HepG2 (cell line): ENCODE data around the gene DPT. TPM values are rescaled to one million over a fixed set of nuclear protein-coding genes. Genes with fewer than 3 reads are reported as not detected.

ENCODE experiments used
- ATAC-seq: fragments of 200-7000 bp; cut with Tn5 transposase; 3 replicates; pipeline ENCODE4 v1.9.1; 2020; ENCODE audit warnings: mild to moderate bottlenecking, moderate library complexity
- BruUV-seq: library from RNA; stranded (reverse); fragments of 400-500 nt; replicated peaks from 2 replicates; lab custom pipeline; 2021; lab: Mats Ljungman, UMichigan
- CTCF ChIA-PET: fragments of 300-600 bp; formaldehyde crosslinking; extraction: SDS; loops from one replicate; lab custom pipeline; 2021; ENCODE audit warnings: low total read pairs, inconsistent platforms, low intra/inter-chr PET ratio; lab: Yijun Ruan, JAX
- POLR2A ChIA-PET: fragments of 350-600 bp; sonication (Branson Sonifier 250); formaldehyde crosslinking; loops from one replicate; lab custom pipeline; 2020; ENCODE audit warnings: antibody characterized with exemption, inconsistent platforms; lab: Yijun Ruan, JAX
- DNase-seq: peaks from one replicate; pipeline ENCODE4 v3.0.0-alpha.2; 2015; ENCODE audit warnings: low spot score
- FAIRE-seq: peaks from 3 replicates; lab custom pipeline; 2011; peaks lifted over from hg19 to GRCh38; lab: Jason Lieb, UNC
- H2AFZ ChIP-seq: one replicate; pipeline ENCODE4 v1.6.1; 2011; ENCODE audit warnings: low read length, inconsistent platforms
- H3K27ac ChIP-seq: fragments of 300-600 bp; 3 replicates; pipeline ENCODE4 v1.8.0; 2011; ENCODE audit warnings: mixed run types, mild to moderate bottlenecking, mixed read lengths, low read length, inconsistent platforms; ENCODE audit not compliant: insufficient read depth; ENCODE audit errors: extremely low read length
- H3K27me3 ChIP-seq, 2 experiments: fragments of 200-600 bp in 1 of 2; 2 replicates in 1 of 2; 3 replicates in 1 of 2; pipeline versions ENCODE4 v1.6.0 to v1.8.0; 2011; ENCODE audit warnings: low read length in 2 of 2, mild to moderate bottlenecking in 2 of 2, moderate library complexity in 2 of 2, inconsistent platforms in 1 of 2; ENCODE audit not compliant: insufficient read depth in 2 of 2, control insufficient read depth in 1 of 2
- H3K36me3 ChIP-seq, 2 experiments: fragments of 200-600 bp in 1 of 2; replicated peaks in 1 of 2; 2 replicates in 1 of 2; 3 replicates in 1 of 2; pipeline versions ENCODE4 v1.5.1 to v1.8.0; 2011; ENCODE audit warnings: low read length in 2 of 2, inconsistent platforms in 1 of 2; ENCODE audit not compliant: insufficient read depth in 2 of 2, control insufficient read depth in 1 of 2
- H3K4me1 ChIP-seq: 2 replicates; pipeline ENCODE4 v1.5.1; 2012; ENCODE audit warnings: low read length, inconsistent platforms; ENCODE audit not compliant: insufficient read depth
- H3K4me2 ChIP-seq: 2 replicates; pipeline ENCODE4 v1.6.0; 2011; ENCODE audit warnings: low read depth, low read length, inconsistent platforms
- H3K4me3 ChIP-seq, 3 experiments: fragments of 200-600 bp in 1 of 3; sonication (generic), shearing (Covaris generic) in 1 of 3; replicated peaks in 1 of 3; 2 replicates each; pipeline ENCODE4 v1.5.1; 2011 to 2016; ENCODE audit warnings: low read length in 3 of 3, inconsistent platforms in 2 of 3, low read depth in 2 of 3, mild to moderate bottlenecking in 2 of 3, control low read depth in 1 of 3, mixed read lengths in 1 of 3; ENCODE audit not compliant: insufficient read depth in 1 of 3
- H3K79me2 ChIP-seq: one replicate; pipeline ENCODE4 v1.6.1; 2011; ENCODE audit warnings: low read length, inconsistent platforms; ENCODE audit not compliant: insufficient read depth
- H3K9ac ChIP-seq: 2 replicates; pipeline ENCODE4 v1.6.0; 2011; ENCODE audit warnings: mild to moderate bottlenecking, low read depth, low read length, inconsistent platforms; ENCODE audit not compliant: insufficient read depth
- H3K9me3 ChIP-seq: 2 replicates; pipeline ENCODE4 v1.5.1; 2012; ENCODE audit warnings: mild to moderate bottlenecking, low read length
- H4K20me1 ChIP-seq: 2 replicates; pipeline ENCODE4 v1.6.0; 2011; ENCODE audit warnings: inconsistent platforms, mild to moderate bottlenecking, low read length, moderate library complexity; ENCODE audit not compliant: insufficient read depth
- ARNT2 ChIP-seq: sonication (generic); formaldehyde crosslinking; IDR thresholded peaks from 2 replicates; pipeline ENCODE4 v1.8.0; 2022; ENCODE audit warnings: mild to moderate bottlenecking, low read depth, missing genetic modification reagents, moderate library complexity
- BCL6 ChIP-seq: IDR thresholded peaks from 2 replicates; pipeline ENCODE4 v1.6.1; 2016; ENCODE audit warnings: missing genetic modification reagents, missing compliant biosample characterization
- ESRRA ChIP-seq: sonication (generic); formaldehyde crosslinking; IDR thresholded peaks from 2 replicates; pipeline ENCODE4 v1.5.1; 2020; ENCODE audit warnings: mild to moderate bottlenecking, low read depth, missing genetic modification reagents
- FOXO1 ChIP-seq: sonication (generic); formaldehyde crosslinking; IDR thresholded peaks from 2 replicates; pipeline ENCODE4 v1.4.0; 2020; ENCODE audit warnings: missing genetic modification reagents
- FOXP1 ChIP-seq, 2 experiments: fragments of 450-650 bp in 1 of 2; IDR thresholded peaks; 2 replicates each; pipeline ENCODE4 v1.6.1; 2017 to 2018; ENCODE audit warnings: antibody characterized with exemption in 1 of 2
- HMGXB4 ChIP-seq, 2 experiments: sonication (generic) in 1 of 2; formaldehyde crosslinking in 1 of 2; IDR thresholded peaks; 2 replicates each; pipeline versions ENCODE4 v1.4.0 to v1.6.1; 2018 to 2020; ENCODE audit warnings: missing genetic modification reagents in 2 of 2, borderline replicate concordance in 1 of 2, low read depth in 1 of 2, mild to moderate bottlenecking in 1 of 2, missing biosample characterization in 1 of 2
- HNF4A ChIP-seq: sonication (generic); formaldehyde crosslinking; IDR thresholded peaks from 2 replicates; pipeline ENCODE4 v1.4.0; 2020; ENCODE audit warnings: missing genetic modification reagents
- IRF2 ChIP-seq: IDR thresholded peaks from 2 replicates; pipeline ENCODE4 v1.6.1; 2018; ENCODE audit warnings: missing genetic modification reagents, missing compliant biosample characterization
- MED1 ChIP-seq: sonication (generic); formaldehyde crosslinking; IDR thresholded peaks from 2 replicates; pipeline ENCODE4 v1.4.0; 2020; ENCODE audit warnings: missing genetic modification reagents
- PHF21A ChIP-seq: sonication (generic); formaldehyde crosslinking; IDR thresholded peaks from 2 replicates; pipeline ENCODE4 v1.5.0; 2020; ENCODE audit warnings: mild to moderate bottlenecking, missing genetic modification reagents
- POGZ ChIP-seq: sonication (generic); formaldehyde crosslinking; IDR thresholded peaks from 2 replicates; pipeline ENCODE4 v1.4.0; 2020; ENCODE audit warnings: mild to moderate bottlenecking, missing genetic modification reagents
- POLR2A ChIP-seq, 2 experiments: IDR thresholded peaks; 2 replicates each; pipeline ENCODE4 v1.6.1; 2011; ENCODE audit warnings: low read depth in 2 of 2, low read length in 2 of 2, mild to moderate bottlenecking in 1 of 2, moderate library complexity in 1 of 2; ENCODE audit not compliant: insufficient read depth in 1 of 2
- RARA ChIP-seq: IDR thresholded peaks from 2 replicates; pipeline ENCODE4 v1.6.1; 2016; ENCODE audit warnings: missing genetic modification reagents, missing compliant biosample characterization
- SAP130 ChIP-seq: IDR thresholded peaks from 2 replicates; pipeline ENCODE4 v1.6.1; 2016; ENCODE audit warnings: low read depth
- SNAPC4 ChIP-seq: sonication (generic); formaldehyde crosslinking; IDR thresholded peaks from 2 replicates; pipeline ENCODE4 v1.4.0; 2020; ENCODE audit warnings: mild to moderate bottlenecking, missing genetic modification reagents
- TOPORS ChIP-seq: sonication (generic); formaldehyde crosslinking; IDR thresholded peaks from 2 replicates; pipeline ENCODE4 v1.8.0; 2023; ENCODE audit warnings: mild to moderate bottlenecking, missing genetic modification reagents
- ZNF30 ChIP-seq: sonication (generic); formaldehyde crosslinking; IDR thresholded peaks from 2 replicates; pipeline ENCODE4 v1.5.0; 2020; ENCODE audit warnings: mild to moderate bottlenecking, missing genetic modification reagents
- ZSCAN20 ChIP-seq: sonication (generic); formaldehyde crosslinking; IDR thresholded peaks from 2 replicates; pipeline ENCODE4 v1.4.0; 2020; ENCODE audit warnings: missing genetic modification reagents, mild to moderate bottlenecking, borderline replicate concordance
- WGBS: methylation state at CpG from one replicate; pipeline ENCODE4 v1.1.6; 2017; ENCODE audit warnings: low lambda C conversion rate; 5-methylcytosine and 5-hydroxymethylcytosine counted together
- in situ Hi-C: cut with HindIII; loops from 2 replicates; pipeline ENCODE4 v1.10.0; 2017; ENCODE audit warnings: low pct_unique_long_range_greater_than_20kb; ENCODE audit not compliant: extremely low pct_ligation_motif_present
- intact Hi-C: fragments of 100-400 bp; cut with micrococcal nuclease; formaldehyde crosslinking; loops from one replicate; pipeline ENCODE4 v1.10.0; 2022; ENCODE audit not compliant: unreplicated experiment
- polyA plus RNA-seq, 8 experiments: library from polyadenylated mRNA; depleted of rRNA in 3 of 8; stranded (reverse) in 7 of 8; unstranded in 1 of 8; fragments of >200 nt; fragmentation: Illumina TruSeq in 4 of 8; extraction: Trizol in 4 of 8; gene quantifications; 2 replicates each; pipeline versions ENCODE4 v1.2.1 to v1.2.3, GENCODE V29; 2011 to 2016; ENCODE audit warnings: low read depth in 4 of 8, missing spikeins in 1 of 8, mixed read lengths in 1 of 8; ENCODE audit not compliant: insufficient read depth in 1 of 8
- total RNA-seq, 5 experiments: library from RNA; depleted of rRNA; stranded (reverse); fragments of >200 nt; fragmentation: Illumina TruSeq; extraction: Trizol; gene quantifications; 2 replicates each; pipeline ENCODE4 v1.2.3, GENCODE V29; 2016; ENCODE audit warnings: low read depth in 1 of 5

DPT gene
- total and polyA plus RNA-seq, 2 of the 13 experiments (the other 11 are each of a cell fraction or from before 2014, with no cell fraction given): 0.04 TPM; not detected in 1

- TF ChIP-seq SNAPC4: no peak
- no peak for TF ChIP-seq IRF2
- TF ChIP-seq PHF21A (CRISPR knock-in tag): no peak
- no peak for TF ChIP-seq ARNT2
- no peak for TF ChIP-seq POLR2A (IDR thresholded peaks at IDR 0.05; ENCODE audit: insufficient read depth in 1 of 2, low read depth in 2 of 2, low read length in 2 of 2)
Observed at GRCh38 chr1:168774241-168774640, 45.2 kb upstream of the DPT start (continued).

- Histone ChIP-seq H2AFZ (no peak overlapping the region), H3K4me3 (no peak overlapping the region; a peak in 1 of 6 replicates), H3K9ac (no peak overlapping the region), H3K9me3 (no peaks in the 10 kb centered on the region), H3K27ac (no peak overlapping the region), H4K20me1 (no peaks in the 10 kb centered on the region), H3K27me3 (no peaks in the 10 kb centered on the region; a peak in 1 of 5 replicates), H3K79me2 (no peaks in the 10 kb centered on the region), H3K4me1 (peaks cover 41% of the 10 kb centered on the region), H3K36me3 (no peaks in the 10 kb centered on the region), H3K4me2 (peak overlapping the region; percentile 32; the same call in 1 of the 2 replicates)
- 17% methylated on average over 2 of the region's 2 CpGs for WGBS
- in situ Hi-C loops: no loop called here
- ChIA-PET CTCF (no interaction called here), POLR2A (no interaction called here)
- ATAC-seq (no peak), FAIRE-seq (no peak), DNase-seq (no peak)
- intact Hi-C loops: no loop called here
- no TSS peak for BruUV-seq
- 0 out of 2 replicates have a peak, but pooled peaks have one; percentile 18 for TF ChIP-seq SAP130 (CRISPR knock-in tag)
- no peak for TF ChIP-seq ESRRA
- peak; percentile 27; the same call in 1 of the 2 replicates for TF ChIP-seq FOXO1 (CRISPR knock-in tag)
- no peak for TF ChIP-seq HMGXB4 (CRISPR knock-in tag; IDR thresholded peaks at IDR 0.05; ENCODE audit: borderline replicate concordance in 1 of 2, low read depth in 1 of 2)
- peak; percentile 38; the same call in 1 of the 2 replicates for TF ChIP-seq HNF4A (CRISPR knock-in tag)
- peak; percentile 33; the same call in 1 of the 2 replicates for TF ChIP-seq RARA
- TF ChIP-seq POGZ: 0 out of 2 replicates have a peak, but pooled peaks have one; percentile 14
- TF ChIP-seq TOPORS: no peak
- no peak for TF ChIP-seq FOXP1 (IDR thresholded peaks at IDR 0.05)
- TF ChIP-seq FOXP1 (CRISPR knock-in tag; IDR thresholded peaks at IDR 0.05): peak; percentile 50; the same call in 1 of the 2 replicates
- peak; percentile 78 for TF ChIP-seq BCL6 (CRISPR knock-in tag)
- no peak for TF ChIP-seq ZSCAN20 (CRISPR knock-in tag)
- TF ChIP-seq ZNF30: no peak
- TF ChIP-seq MED1 (CRISPR knock-in tag): peak; percentile 49
Observed at GRCh38 chr1:168772428-168773060, 43.5 kb upstream of the DPT start.
